AG04449 (cell line): Measurements from ENCODE around the gene ARHGAP40.

Source experiments
- CTCF ChIA-PET: fragments of 350-600 bp; formaldehyde crosslinking; extraction: SDS; loops from one replicate; lab custom pipeline; 2021; ENCODE audit warnings: antibody characterized with exemption; lab: Yijun Ruan, JAX
- POLR2A ChIA-PET: fragments of 400-600, 350-600 bp; formaldehyde crosslinking; extraction: SDS; loops from one replicate; lab custom pipeline; 2020; ENCODE audit warnings: antibody characterized with exemption, inconsistent platforms; lab: Yijun Ruan, JAX
- DNase-seq: peaks from one replicate; pipeline ENCODE4 v3.0.0-alpha.2; 2010; ENCODE audit warnings: low read depth, low spot score
- H3K4me3 ChIP-seq: 2 replicates; pipeline ENCODE4 v1.5.1; 2011; ENCODE audit warnings: low read depth, mild to moderate bottlenecking, control low read depth, low read length
- CTCF ChIP-seq: IDR thresholded peaks from one replicate; pipeline ENCODE4 v1.5.1; 2011; ENCODE audit warnings: mild to moderate bottlenecking, moderate library complexity, low read length, control low read depth, inconsistent platforms; ENCODE audit not compliant: insufficient read depth; ENCODE audit errors: missing control alignments

ARHGAP40 gene

DNA sequence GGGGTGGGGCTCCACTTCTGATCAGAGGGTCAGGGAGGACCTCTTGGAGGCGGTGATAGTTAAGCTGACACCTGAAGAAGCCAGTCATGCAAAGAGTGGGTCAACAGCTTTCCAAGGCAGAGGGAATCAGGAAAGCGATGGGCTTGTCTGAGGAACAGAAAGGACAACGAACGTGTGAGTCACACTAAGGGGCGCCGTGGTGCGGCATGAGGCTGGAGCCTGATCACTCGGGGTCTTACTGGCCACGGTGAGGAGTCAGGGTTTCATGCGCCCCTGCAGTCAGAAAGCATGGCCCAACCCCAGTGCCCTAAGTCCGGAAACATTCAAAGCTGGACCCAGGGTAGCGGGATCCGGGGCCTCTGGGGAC, 72.1 kb downstream of the ARHGAP40 start:
- DNase-seq = no peak
- CTCF ChIA-PET = interaction anchor here (1.0 to 1.6 kb wide), 3 partner anchors 14 to 28 kb away, joined by 3 to 4 read pairs (median 3); no protein-coding TSS in a partner anchor
- H3K4me3 ChIP-seq = peak overlapping the region; percentile 66
- POLR2A ChIA-PET = no interaction called here
- TF ChIP-seq CTCF = no peak

DNA sequence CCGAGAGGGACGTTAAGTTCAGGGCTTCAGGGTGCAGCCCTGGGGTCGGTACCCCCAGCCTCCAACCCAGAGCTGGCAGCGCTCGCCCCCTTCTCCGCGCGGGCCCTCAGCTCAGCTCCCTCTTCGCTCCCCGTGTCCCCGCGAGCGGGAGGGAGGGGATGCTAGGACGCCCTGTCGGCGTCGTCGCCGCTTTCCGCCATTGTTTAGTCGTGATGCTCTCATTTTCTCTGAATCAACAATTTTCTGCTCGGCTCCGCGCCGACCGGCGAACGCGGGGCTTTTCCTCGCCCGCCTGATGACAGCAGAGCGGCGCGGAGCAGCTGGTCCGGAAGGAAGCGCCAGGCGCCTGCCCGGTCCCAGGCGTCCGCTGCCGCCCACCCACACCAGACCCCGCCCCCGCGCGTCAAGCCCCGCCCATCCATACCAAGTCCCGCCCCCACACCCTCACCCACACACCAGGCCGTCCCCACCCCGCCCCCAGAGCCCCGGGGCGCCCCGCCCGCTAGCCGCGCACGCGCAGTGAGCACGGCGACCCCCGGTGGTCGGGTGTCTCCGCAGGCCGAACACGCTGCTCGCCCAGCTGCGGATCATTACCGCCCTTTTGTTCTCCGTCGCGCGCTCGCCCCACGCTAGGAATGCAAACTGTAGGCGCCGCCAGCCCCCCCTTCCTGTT, 72.6 kb downstream of the ARHGAP40 start:
- peak overlapping the region; percentile 66 for H3K4me3 ChIP-seq
- DNase-seq = no peak

DNA sequence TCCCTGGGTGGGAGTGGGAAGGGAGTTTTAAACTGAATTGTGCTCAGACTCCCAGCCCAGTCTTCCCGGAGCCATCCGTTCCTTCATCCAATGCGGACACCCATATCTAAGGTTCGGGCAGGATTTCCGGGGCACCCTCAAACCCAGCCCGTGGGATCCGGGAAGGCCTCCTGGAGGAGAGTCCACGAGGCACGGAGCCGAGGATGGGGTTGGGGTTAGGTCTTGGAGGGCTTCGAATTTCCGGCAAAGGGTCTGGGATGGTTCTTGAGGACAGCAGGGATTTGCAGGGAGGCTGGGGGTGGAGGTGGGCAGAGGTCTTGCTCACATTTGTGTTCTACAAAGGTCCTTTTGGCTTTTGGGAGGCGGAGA, 73.1 kb downstream of the ARHGAP40 start:
- no peak for DNase-seq
- no peak for TF ChIP-seq CTCF
- ChIA-PET CTCF (no interaction called here), POLR2A (no interaction called here)
- peak overlapping the region; percentile 42 for H3K4me3 ChIP-seq

More for the DNA sequence above, 72.6 kb downstream of the ARHGAP40 start:
- POLR2A ChIA-PET = no interaction called here
- CTCF ChIA-PET = interaction anchor here (1.2 kb wide), 1 partner anchor 16 kb away, joined by 3 read pairs; no protein-coding TSS in a partner anchor
- no peak for TF ChIP-seq CTCF

DNA sequence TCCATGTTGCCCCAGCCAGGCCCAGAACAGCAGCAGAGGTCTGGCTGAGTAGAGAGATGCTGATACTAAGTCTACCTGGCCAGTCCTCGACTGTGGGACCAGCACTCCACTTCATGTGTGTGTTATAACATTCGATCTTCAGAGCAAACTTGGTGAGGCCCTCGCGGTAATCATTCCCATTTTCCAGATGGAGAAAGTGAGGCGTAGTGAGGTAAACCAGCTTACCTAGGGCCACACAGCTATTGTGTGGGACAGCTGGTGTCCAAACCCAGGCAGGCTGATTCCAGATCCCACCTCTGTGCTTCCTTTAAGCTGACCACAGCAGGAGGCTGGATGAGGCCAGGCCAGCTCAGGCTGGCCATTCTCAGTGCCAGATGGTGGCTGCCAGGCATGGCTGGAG, 75.0 kb downstream of the ARHGAP40 start:
- POLR2A ChIA-PET = no interaction called here
- TF ChIP-seq CTCF = no peak
- CTCF ChIA-PET = no interaction called here
- no peak for DNase-seq
- no peak overlapping the region for H3K4me3 ChIP-seq

DNA sequence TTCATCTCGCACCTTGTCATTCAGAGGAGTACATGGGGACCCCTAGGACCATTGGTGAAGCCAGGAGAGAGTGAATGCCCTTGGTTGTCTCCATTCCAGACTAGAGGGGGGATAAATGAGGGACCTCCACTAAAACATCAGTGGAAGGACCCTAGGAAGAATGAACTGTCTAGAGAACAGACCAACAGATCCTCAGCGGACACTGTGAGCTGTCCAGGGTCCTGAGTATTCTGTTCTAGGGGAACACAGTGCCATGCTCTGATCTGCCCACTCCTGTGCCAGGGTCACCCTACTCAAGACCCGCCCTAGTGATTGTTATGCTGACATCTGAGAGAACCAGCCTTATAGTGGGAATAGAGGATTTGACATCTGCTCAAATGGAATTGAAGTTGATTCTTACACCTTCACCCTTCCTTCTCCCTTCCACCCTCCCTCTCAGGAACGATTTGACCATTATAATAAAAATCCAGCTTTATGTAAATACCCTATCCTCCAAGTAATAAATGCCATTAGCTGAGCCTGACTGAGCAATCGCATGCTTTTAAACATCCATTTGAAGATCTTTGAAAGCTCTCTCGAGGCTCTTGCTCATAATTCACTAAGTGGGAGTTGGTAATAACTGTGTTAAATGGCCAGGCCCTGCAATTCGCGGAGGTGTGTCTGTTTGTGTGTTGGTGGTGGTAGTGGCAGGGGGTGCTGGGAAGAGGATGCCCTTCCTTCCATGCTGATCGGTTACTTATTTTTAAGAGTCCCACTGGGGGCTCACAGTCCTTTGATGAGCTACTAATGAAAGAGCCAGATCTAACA, 79.1 kb downstream of the ARHGAP40 start:
- ChIA-PET POLR2A (no interaction called here), CTCF (interaction anchor here (1.0 kb wide), 1 partner anchor 22 kb away, joined by 3 read pairs; no protein-coding TSS in a partner anchor)
- H3K4me3 ChIP-seq = no peak overlapping the region
- no peak for DNase-seq
- TF ChIP-seq CTCF = no peak

- no peak for TF ChIP-seq CTCF
- H3K4me3 ChIP-seq = no peak overlapping the region
- POLR2A ChIA-PET = no interaction called here
- DNase-seq = no peak
- CTCF ChIA-PET = interaction anchor here (0.7 kb wide), 1 partner anchor 48 kb away, joined by 3 read pairs; no protein-coding TSS in a partner anchor
Measured at GRCh38 chr20:38685271-38685670, 83.7 kb downstream of the ARHGAP40 start.
